EH (cell line): ENCODE measurements around the gene PRKAG2.

Experiments
- DNase-seq: peaks from one replicate; pipeline ENCODE4 v3.0.0-alpha.2; 2015; ENCODE audit warnings: low read depth

Gene PRKAG2

GRCh38 chr7:151900986-151901621 is 24.2 kb upstream of the PRKAG2 start:
- DNase-seq, result no peak

DNA sequence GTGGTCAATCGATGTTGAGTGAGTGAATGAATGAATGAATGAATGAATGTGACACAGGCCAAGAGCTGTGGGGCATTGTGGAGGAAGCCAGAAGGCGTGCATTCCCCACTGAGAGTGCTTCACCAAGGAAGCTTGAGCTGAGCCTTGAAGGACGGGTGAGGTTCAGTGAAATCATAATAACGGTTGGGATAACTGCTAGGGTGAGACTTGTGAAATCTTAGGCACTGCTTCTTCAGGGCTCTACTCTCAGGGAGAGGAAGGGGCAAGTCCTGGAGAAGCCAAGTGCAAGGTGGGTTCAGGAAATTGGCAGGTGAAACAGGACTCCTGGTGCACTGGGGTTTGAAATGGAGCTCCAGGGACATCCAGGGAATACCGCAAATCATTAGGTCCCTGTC is 23.7 kb upstream of the PRKAG2 start:
- DNase-seq, result no peak

GRCh38 chr7:151899513-151900360 is 22.8 kb upstream of the PRKAG2 start:
- no peak for DNase-seq

DNA sequence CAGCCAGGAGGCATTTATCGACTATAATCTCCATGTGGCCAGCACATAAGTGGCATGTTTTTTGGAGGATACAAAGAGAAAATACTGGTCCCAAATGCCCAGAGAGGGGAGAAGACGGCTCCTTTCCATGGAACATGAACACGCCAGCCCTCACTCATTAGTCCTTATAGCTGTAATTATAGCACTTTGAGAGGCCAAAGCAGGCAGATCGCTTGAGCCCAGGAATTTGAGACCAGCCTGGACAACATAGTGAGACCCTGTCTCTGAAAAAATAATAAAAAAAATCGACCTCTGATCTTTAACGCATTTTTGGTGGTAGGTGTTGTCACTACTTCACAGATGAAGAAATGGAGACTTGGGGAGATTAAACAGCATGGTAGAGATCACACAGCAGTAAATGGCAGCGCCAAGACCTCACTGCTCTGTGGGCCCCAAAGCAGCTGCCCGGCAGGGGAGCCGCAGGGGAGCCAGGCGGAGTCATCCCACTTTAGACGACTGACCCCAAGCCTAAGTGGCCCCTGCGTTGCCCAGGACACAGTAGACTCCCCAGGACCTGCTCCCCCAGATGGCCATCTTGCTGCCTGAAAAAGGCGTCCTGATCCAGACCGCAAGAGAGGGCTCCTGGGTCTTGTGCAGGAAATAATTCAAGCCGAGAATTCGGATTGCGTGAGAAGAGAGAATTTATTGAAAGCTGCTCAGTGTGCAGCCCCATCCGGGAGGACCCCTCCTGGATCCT is 21.2 kb upstream of the PRKAG2 start:
- no peak for DNase-seq

GRCh38 chr7:151897161-151897731 is 20.3 kb upstream of the PRKAG2 start:
- no peak for DNase-seq

GRCh38 chr7:151896486-151896885 is 19.6 kb upstream of the PRKAG2 start:
- DNase-seq, result no peak

- no peak for DNase-seq
Measured at GRCh38 chr7:151896086-151896485, 19.2 kb upstream of the PRKAG2 start.

DNA sequence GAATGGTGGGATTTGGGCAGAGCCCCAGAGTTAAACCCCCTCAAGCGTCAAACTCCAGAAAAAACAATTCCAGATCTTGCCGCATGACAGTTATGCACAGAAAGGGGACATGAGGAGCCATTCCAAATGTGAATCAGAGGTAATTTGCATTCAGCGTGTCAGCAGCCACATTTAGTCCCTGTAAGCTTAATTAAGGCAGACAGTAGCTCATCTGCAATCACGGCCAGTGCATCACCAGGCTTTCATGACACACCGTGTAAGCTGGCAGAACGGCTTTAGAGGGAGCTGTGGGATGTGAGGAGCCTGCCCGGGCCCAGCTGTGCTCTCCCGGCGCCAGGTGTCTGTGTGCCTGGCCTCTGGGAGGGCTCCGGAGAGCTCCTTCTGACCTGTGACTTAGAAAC is 18.7 kb upstream of the PRKAG2 start:
- no peak for DNase-seq

- DNase-seq, result no peak
Measured at GRCh38 chr7:151895008-151895630, 18.2 kb upstream of the PRKAG2 start.

DNA sequence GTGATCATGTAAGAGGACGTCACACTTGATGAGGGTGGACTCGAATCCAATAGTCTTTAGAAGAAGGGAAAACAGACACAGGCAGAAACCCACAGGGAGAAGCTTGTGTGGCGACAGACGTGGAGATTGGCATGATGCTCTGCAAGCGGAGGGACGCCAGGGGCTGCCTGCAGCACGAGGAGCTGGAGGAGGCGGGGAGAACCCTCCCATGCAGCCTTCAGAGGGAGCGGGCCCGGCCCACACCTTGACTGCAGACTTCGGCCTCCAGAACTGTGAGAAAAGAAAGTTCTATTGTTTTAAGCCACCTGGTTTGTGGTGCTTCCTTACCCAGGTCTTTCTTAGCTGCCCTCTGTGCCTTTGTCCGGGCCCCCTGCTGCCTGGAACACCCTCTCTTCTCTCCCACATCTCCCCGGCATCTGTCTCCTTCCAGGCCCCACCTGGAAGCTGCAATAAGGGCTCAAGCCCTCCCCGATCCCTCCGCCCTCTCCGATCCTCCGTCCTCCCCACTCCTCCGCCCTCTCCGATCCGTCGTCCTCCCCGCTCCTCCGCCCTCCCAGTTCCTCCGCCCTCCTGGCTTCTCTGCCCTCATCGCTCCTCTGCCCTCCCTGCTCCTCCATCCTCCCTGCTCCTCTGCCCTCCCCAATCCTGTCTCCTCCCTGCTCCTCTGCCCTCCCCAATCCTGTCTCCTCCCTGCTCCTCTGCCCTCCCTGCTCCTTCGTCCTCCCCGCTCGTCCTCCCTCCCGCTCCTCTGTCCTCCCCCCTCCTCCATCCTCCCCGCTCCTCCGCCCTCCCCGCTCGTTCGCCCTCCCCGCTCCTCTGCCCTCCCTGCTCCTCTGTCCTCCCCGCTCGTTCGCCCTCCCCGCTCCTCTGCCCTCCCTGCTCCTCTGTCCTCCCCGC is 17.4 kb upstream of the PRKAG2 start:
- no peak for DNase-seq

DNA sequence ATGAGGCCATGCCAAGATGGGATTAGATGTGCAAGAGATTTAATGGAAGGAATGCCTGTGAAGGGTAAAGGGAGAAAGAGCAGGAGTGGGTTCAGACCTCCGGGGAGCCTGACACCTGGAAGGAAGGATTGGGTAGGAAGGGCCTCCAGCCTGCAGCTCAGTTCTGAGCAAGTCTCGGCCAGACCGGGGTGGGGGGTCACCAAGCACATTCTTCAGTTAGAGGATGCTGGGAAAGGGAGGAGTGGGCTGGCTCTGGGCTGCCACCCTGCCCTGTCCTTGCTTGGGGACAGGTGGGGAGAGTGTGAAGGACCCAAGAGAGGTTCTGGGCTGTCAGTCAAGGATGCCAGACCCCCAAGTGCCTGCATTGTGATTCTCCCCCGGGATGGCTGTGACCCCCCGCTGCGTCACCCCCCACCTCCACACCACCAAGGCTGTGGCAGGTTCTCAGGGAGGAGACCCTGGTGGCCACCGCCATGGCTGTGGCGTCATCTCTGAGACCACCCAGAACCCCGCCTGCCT is 16.5 kb upstream of the PRKAG2 start:
- no peak for DNase-seq

DNA sequence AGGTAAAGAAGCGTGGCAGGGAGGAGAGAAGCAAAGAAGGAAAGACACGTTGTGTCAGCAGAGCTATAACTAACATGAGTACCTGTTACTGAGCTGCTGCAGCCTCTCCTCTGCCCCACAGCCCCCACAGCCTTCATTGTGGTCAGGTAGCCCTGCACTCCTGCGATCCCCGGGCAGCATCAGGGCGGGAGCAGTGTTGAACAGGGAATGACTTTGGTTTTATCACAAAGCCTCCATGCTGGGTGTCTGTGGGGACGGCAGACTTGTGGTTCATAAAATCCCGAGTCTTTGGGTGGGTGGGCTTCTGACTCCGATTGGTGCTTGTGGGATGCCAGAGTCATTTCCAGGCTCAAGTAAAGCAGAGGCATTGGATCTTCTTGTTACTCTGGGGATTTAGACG is 14.8 kb upstream of the PRKAG2 start:
- no peak for DNase-seq

DNA sequence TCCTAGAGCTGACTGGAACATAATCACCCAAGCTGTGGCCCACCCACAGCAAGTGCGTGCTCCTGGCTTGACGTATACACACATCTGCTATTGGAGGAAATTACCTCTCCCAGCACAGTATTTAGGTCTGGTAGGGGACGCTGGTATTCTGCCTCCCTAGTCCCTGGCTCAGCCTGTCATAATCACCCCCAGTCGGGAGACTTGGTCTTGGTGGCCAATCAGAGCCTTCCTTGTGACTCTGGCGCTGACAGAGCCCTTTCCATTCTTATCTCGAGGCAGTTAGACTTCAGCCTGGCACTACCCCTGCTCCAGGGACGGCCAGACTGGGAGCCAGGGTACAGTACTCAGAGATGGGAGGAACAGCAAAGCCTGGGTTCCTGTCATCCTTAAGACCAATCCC is 14.3 kb upstream of the PRKAG2 start:
- DNase-seq, result no peak

DNA sequence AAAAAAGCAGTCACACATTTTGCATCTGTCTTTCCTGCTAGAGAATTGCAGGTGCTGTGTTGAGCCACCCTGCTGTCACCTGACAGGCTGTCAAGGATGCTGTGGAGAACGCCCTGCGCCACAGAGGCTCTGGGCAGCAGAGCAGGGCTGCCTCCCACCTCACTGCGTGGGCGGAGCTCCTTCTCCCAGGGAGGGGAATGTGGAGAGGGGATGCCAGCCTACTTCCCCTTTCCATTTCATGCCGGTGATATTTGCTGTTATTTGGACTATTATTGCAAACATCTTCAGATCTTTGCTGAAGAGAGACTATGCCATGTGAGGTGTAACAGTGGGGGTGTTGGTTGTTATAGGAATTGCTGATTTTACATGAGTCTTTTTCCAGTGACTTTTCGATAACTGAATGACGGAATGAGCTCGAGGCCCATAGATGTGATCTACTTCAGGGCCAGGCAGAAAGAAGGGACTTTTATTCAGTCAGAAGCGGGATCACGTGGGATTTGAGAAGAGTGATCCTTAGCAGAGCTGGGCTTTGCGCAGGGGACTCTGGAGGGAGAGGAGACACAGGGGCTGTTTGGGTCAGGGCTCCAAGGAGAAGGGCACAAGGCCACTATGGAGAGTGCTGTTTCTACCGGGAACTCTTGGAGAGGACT is 13.6 kb upstream of the PRKAG2 start:
- no peak for DNase-seq

DNA sequence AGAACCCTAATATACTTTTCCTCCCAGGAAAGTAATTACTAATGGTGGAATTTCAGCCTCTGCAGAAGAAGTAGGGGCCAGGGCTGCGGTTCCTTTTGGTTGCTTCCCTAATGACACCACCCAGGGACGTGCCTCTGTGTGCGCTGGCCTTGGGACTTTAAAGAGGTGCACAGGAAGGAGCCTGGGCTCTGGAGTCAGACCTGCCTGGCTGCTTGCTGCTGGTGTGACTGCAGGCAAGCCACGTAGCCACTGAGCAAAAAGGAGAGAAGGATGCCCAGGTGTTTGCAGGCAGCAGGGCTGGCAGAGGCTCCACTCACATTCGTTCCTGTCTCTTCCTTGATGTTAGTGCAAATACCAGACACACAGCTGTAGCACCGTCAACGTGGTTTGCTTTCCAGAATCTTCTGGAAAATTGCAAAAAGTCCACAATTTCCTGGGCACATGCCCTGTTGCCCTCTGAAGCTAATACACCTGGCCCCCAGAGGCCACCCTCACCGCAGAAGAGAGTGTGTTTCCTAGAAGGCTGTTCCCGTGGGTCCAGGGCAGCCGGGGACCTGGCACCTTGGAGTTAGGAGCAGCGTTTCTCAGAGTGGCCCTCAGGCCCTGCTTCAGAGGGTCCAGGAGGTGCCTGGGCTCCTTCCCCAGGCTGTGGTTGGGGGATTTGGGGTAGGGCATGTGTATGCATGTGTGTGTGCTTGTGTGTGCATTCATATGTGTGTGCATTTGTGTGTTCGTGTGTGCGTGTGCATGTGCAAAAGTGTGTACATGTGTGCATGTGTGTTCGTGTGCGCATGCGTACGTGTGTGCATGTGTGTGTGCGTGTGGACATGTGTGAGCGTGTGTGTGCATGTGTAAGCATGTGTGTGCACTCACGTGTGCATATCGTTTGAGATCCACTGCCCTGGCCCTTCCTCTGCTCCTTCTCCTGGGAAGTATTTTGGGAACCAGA is 12.8 kb upstream of the PRKAG2 start:
- DNase-seq, result no peak

- no peak for DNase-seq
Measured at GRCh38 chr7:151888079-151889067, 11.5 kb upstream of the PRKAG2 start.

DNA sequence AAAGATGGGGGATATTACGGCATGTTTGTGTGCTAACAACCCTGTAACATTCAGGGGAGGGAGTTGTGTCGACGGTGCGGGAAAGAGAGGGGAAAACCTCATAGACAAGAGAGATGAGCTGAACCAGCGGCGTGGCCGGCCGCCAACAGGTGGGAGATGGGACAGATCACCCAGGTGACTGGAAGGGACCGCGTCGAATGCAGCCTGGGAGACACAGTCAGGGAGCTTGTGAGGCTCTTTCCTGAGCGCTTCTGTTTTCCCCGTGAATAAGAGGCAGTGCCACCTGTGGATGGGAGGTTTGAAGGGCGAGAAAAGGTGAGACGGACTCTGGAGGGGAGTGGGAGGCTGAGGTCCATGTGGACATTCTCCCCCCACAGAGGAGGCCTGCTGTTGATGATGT is 9.9 kb upstream of the PRKAG2 start:
- DNase-seq, result no peak

DNA sequence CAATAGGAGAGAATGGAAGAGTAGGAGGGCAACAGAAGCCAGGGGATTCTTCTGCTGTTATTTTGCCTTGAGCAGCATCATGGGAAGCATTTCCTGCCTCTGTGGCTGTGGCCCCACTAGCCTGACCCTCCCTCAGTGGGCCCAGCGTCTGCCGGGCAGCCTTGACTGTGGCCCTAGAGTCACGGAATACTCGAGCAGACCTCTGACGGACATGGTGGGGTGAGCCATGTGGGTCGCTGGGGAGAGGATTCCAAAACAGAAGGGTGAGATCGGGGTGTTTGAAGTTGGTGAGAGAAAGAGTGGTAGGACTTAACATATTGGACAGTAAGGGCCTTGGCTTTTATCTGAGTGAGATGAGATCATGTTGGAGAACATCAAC is 8.3 kb upstream of the PRKAG2 start:
- DNase-seq, result no peak
